ENCODE results near the gene NOP9. TPM values are rescaled to one million over a fixed set of nuclear protein-coding genes. Genes with fewer than 3 reads are reported as not detected.

Gene NOP9
- total RNA-seq, 4 donors from 2014 or later = 17.0 to 24.9 (median 20.4) TPM

DNA sequence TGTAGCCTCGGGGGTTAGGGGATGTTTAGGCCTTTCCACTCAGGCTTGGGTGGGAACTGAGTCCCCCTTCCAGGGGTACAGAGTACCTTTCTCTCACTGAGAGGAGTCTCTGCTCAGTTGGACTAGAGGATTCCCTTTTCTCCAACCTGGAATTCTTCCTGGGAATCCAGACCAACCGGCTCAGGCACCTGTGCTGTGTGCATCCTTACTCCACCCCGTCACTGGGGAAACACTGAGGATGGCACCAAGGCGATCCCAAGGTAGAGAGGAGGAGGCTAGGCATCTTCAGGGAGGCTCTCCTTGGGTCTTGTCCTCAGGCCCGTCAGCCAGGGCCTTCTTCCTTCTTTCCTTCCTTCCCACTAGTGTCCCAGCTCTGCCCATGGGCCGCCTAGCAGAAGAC, 35.8 kb upstream of the NOP9 start:
- TF ChIP-seq POLR2A (IDR thresholded peaks at IDR 0.05) (no peak), EP300 (IDR thresholded peaks at IDR 0.05) (no peak)
- TF ChIP-seq, protein P1, sequence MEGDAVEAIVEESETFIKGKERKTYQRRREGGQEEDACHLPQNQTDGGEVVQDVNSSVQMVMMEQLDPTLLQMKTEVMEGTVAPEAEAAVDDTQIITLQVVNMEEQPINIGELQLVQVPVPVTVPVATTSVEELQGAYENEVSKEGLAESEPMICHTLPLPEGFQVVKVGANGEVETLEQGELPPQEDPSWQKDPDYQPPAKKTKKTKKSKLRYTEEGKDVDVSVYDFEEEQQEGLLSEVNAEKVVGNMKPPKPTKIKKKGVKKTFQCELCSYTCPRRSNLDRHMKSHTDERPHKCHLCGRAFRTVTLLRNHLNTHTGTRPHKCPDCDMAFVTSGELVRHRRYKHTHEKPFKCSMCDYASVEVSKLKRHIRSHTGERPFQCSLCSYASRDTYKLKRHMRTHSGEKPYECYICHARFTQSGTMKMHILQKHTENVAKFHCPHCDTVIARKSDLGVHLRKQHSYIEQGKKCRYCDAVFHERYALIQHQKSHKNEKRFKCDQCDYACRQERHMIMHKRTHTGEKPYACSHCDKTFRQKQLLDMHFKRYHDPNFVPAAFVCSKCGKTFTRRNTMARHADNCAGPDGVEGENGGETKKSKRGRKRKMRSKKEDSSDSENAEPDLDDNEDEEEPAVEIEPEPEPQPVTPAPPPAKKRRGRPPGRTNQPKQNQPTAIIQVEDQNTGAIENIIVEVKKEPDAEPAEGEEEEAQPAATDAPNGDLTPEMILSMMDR (IDR thresholded peaks at IDR 0.05) = no peak
- no peak for DNase-seq (ENCODE audit: low spot score in 2 of 2)
- Histone ChIP-seq H3K27ac (peak overlapping the region in 2 of 4 donors; percentile 14 to 28), H3K9me3 (no peaks in the 10 kb centered on the region), H3K27me3 (no peaks in the 10 kb centered on the region), H3K4me3 (no peak overlapping the region), H3K4me1 (peaks cover 0 to 8% (median 0%) of the 10 kb centered on the region in 4 donors), H3K36me3 (peaks cover 0 to 89% (median 4%) of the 10 kb centered on the region in 3 donors)
- WGBS, 2 donors = 65 to 76% methylated on average over 6 of the region's 6 CpGs

DNA sequence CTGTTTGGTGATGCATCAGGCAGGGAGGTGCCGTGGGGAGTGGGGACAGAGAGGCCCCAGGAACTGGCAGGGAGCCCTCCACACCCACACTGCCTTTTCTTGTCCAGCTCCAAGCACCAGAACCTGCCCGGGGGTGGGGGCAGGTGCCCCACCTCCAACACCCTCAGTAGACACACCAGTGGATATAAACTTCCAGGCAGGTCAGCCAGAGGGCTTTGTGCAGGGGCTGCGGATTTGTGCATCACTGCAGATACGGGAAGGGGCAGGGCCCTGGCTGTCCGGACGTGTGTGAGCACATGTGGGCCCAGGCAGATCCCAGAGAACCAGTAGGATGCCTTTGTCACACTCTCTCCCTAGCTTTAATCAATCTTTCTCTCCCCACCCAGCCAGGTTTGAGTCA, 35.4 kb upstream of the NOP9 start:
- H3K4me3 ChIP-seq = no peak overlapping the region
- H3K27ac ChIP-seq = peak overlapping the region in 2 of 4 donors; percentile 14 to 28
- TF ChIP-seq POLR2A (IDR thresholded peaks at IDR 0.05) (no peak), EP300 (IDR thresholded peaks at IDR 0.05) (no peak)
- TF ChIP-seq, protein P1 (IDR thresholded peaks at IDR 0.05) = no peak
- WGBS, 2 donors = 47 to 65% methylated on average over 6 of the region's 6 CpGs
- H3K4me1 ChIP-seq = peaks cover 0 to 3% (median 0%) of the 10 kb centered on the region in 4 donors
- no peak for DNase-seq (ENCODE audit: low spot score in 2 of 2)
- H3K27me3 ChIP-seq = no peaks in the 10 kb centered on the region
- H3K9me3 ChIP-seq = no peaks in the 10 kb centered on the region
- peaks cover 0 to 89% (median 4%) of the 10 kb centered on the region in 3 donors for H3K36me3 ChIP-seq

DNA sequence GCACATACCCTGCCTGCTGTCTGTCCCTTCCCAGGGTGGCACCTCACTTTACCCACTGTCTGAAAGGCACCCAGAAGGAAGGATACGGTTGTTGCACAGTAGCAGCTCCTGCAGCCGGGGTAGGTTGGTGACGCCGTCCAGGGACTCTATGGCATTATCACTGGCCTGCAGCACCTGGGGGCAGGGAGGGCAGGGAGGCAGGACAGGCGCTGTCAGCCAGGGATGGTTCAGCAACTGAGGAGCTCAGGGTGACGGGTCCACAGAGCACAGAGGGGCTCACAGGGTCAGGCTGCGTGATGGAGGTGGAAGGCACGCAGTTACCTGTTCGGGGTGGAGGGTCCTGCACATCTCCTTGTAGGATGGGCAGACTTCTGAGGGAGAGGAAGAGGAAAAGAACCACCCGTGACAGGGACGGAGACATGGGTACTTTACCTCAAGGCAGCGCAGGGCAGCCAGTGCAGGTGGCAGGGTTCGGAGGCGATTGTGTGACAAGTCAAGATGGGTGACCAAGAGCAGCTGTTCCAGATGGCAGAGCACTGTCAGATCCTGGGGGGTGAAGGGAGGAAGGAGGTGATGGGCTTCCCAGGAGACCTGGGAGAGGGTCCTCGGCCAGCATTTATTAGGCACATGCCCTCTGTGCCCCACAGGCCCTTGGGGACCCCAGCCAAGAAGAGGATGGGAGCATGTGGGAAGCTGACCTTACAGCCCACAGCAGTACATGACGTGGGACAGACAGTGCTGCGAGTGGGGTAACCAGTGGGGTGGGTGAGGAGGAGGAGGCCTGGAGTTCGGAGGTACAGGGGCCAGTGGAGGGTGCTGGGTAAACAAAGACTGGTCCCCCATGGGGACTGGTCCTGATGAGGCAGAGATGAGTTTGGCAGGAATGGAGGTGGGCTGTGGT, 33.1 kb upstream of the NOP9 start:
- DNase-seq (ENCODE audit: low spot score in 2 of 2) = no peak
- WGBS, 2 donors = 83 to 85% methylated on average over 18 of the region's 18 CpGs
- peaks cover 0 to 6% (median under 1%) of the 10 kb centered on the region in 4 donors for H3K4me1 ChIP-seq
- H3K4me3 ChIP-seq = no peak overlapping the region
- H3K9me3 ChIP-seq = no peaks in the 10 kb centered on the region
- H3K27ac ChIP-seq = no peak overlapping the region
- peaks cover 0 to 78% (median 4%) of the 10 kb centered on the region in 3 donors for H3K36me3 ChIP-seq
- TF ChIP-seq EP300 (IDR thresholded peaks at IDR 0.05) = no peak
- no peak for TF ChIP-seq POLR2A (IDR thresholded peaks at IDR 0.05)
- TF ChIP-seq, protein P1 (IDR thresholded peaks at IDR 0.05) = no peak
- H3K27me3 ChIP-seq = no peaks in the 10 kb centered on the region

DNA sequence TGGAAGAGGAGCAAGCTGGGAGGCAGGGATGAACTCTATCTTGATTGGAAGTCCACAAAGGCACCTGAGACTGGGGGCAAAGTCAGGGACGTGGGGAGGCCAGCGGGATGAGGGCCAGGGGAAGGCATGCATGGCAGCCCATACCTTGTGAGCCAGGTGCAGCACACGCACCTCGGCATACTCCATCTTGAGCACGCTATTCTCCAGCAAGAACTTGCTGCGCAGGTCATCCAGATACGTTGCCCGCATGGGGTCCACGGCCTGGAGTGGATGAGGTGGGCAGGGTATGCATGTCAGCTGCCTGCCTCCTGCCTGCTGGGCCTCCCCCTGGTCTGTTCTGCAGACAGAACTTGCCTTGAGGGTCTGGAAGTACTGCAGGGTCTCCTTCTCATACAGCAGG, 32.1 kb upstream of the NOP9 start:
- Histone ChIP-seq H3K27ac (no peak overlapping the region), H3K4me1 (peaks cover 0 to 14% (median 6%) of the 10 kb centered on the region in 4 donors), H3K27me3 (no peaks in the 10 kb centered on the region), H3K9me3 (no peaks in the 10 kb centered on the region), H3K36me3 (peaks cover 0 to 71% (median 4%) of the 10 kb centered on the region in 3 donors), H3K4me3 (no peak overlapping the region)
- 86 to 89% methylated on average over 8 to 9 of the region's 9 CpGs for WGBS, 2 donors
- no peak for DNase-seq (ENCODE audit: low spot score in 2 of 2)
- TF ChIP-seq, protein P1 (IDR thresholded peaks at IDR 0.05) = no peak
- no peak for TF ChIP-seq POLR2A (IDR thresholded peaks at IDR 0.05)

DNA sequence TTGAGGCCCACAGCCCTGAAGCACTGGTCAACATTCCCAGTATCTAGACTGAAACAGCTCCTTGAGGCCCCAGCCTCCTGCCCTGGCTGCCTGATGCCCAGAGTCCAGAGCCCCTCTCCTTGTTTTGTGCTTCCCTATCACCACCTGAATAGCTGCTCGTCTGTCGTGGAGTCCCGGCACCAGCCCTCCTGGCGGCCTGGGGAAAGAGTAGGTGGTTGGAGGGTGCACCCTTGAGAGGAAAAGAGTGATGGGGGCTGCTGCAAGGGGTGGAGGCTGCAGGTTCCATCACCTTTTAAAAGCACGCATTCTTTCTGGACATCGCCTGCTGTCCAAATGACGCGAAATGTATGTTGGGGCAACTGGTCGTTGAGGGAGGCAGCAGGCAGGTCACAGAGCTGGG, 31.4 kb upstream of the NOP9 start:
- Histone ChIP-seq H3K27ac (no peak overlapping the region), H3K36me3 (peaks cover 0 to 70% (median 4%) of the 10 kb centered on the region in 3 donors), H3K9me3 (no peaks in the 10 kb centered on the region), H3K4me1 (peaks cover 0 to 17% (median 6%) of the 10 kb centered on the region in 4 donors), H3K4me3 (no peak overlapping the region), H3K27me3 (no peaks in the 10 kb centered on the region)
- WGBS, 2 donors = 91 to 94% methylated on average over 9 of the region's 9 CpGs
- TF ChIP-seq, protein P1 (IDR thresholded peaks at IDR 0.05) = no peak
- no peak for TF ChIP-seq EP300 (IDR thresholded peaks at IDR 0.05)
- no peak for TF ChIP-seq POLR2A (IDR thresholded peaks at IDR 0.05)
- no peak for DNase-seq (ENCODE audit: low spot score in 2 of 2)
